ENCODE measurements around the gene KRT79.

DNA sequence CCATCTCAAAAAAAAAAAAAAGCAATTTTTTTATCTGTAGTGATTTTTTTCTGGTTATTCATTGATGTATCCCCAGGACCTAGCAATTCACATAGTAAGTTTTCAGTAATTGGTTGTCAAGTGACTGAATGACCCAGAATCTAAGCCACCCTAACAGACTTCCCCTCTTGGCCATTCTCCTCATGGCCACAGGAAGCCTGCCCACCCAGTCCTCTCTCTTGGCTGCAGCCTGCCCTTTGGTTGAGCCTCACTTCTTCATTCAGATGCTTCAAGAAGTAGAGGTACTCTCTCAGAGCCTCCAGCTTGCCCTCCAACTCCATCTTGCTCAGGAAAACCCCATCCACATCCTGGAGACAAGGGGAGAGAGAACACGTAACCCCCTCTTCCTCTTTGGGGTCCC lies 11.8 kb upstream of the KRT79 start:
- no peak for TF ChIP-seq POLR2A (IDR thresholded peaks at IDR 0.05)
- TF ChIP-seq, protein P1, sequence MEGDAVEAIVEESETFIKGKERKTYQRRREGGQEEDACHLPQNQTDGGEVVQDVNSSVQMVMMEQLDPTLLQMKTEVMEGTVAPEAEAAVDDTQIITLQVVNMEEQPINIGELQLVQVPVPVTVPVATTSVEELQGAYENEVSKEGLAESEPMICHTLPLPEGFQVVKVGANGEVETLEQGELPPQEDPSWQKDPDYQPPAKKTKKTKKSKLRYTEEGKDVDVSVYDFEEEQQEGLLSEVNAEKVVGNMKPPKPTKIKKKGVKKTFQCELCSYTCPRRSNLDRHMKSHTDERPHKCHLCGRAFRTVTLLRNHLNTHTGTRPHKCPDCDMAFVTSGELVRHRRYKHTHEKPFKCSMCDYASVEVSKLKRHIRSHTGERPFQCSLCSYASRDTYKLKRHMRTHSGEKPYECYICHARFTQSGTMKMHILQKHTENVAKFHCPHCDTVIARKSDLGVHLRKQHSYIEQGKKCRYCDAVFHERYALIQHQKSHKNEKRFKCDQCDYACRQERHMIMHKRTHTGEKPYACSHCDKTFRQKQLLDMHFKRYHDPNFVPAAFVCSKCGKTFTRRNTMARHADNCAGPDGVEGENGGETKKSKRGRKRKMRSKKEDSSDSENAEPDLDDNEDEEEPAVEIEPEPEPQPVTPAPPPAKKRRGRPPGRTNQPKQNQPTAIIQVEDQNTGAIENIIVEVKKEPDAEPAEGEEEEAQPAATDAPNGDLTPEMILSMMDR (IDR thresholded peaks at IDR 0.05), result no peak
- no peak for TF ChIP-seq EP300 (IDR thresholded peaks at IDR 0.05)
- TF ChIP-seq POLR2AphosphoS5 (IDR thresholded peaks at IDR 0.05), result no peak

Measured in stomach (tissue), 4 donors.